ENCODE measurements around the gene SLC9A9.
"Not testable (repeated sequence)": the region's sequence is repeated elsewhere in the genome, so short reads cannot be mapped to it uniquely, and the experiment has no call there.

Gene SLC9A9

DNA sequence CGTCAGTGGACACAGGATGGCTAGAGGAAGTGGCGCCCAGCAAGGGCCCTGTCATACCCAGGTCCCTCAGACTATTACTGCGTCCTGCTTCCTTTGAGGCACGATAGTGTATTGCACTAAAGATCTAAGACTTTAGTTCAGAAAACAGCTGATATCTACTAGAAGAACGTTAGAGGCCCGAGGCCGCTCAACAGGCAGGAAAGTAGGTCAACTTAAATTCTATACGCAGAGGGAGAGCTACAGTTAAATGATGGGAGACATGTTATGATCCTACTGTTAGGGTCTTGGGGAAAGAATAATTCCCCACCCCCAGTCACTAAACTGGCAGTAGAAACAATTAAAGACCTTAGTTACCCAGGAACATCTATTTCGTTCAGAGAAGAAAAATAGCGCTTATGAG, 410.9 kb downstream of the SLC9A9 start:
- no peak for DNase-seq

DNA sequence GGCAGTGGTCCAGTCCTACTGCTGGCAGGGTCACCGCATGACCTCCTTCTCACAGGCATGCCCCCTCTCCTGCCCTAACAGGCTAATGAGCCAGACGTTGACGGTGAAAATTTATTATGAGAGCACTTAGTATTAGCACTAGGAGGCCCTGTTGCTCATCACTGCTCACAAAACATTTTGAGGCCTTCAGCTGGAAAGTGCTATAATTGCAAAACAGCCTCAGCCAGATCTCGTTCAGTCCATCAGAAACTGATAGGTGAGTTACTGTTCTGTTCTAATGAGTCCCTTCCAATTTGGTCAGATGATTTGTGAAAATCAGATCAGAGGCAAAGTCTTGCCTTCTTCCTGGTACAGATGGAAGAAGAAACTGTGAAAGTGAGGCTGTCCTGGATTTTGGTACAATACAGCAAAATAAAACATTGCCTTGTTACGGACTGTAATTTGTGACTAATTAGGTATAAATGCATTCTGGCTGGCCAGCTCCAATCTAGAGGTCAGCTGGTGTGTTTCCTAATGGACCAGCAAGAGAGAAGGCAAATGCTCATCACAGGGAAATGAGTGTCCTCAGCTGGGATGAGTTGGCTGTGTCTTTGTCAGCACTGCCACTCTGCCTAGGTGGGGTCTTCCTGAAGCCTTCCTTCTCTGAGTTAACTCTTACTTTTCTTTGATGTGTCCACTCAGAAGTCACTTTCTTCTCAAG, 411.9 kb downstream of the SLC9A9 start:
- no peak for DNase-seq

DNA sequence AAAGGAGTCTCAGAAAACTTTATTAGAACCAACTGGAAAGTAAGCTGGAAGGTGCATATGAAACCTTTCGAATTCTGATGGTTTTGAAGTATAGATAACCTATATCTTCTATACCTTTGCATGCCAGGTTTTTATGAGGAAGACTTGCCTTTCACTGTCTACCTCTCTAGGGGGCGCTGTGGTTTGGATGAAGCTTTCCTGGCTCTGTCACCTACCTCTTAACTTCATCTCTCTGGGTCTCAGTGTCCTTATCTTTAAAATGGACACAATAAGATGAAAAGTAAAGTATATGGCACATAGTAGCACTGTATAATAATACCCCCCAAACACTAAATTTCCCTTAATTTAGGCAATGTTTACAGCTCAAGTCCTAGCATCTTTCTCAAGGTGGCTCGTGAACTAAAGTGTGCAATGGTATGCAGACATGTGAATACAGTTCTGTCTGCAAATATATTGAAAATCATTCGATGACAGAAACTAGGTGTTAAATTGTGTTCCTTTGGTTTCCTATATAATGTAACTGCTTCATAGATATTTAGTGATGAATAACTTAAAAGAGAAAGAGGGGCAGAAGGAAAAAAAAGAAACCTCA, 414.4 kb downstream of the SLC9A9 start:
- DNase-seq: no peak

DNA sequence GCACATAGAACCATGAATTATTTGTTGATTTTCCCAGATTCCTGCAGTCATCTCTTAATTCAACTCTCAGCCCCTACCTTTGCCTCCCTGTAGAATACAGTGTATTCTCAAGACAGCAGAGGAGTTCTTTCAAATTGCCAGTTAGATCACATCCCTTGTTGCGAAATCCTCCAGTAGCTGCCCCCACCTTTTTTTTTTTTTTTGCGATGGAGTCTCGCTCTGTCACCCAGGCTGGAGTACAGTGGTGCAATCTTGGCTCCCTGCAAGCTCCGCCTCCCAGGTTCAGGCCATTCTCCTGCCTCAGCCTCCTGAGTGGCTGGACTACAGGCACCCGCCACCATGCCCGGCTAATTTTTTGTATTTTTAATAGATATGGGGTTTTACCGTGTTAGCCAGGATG, 417.0 kb downstream of the SLC9A9 start:
- not testable (repeated sequence) for DNase-seq

DNA sequence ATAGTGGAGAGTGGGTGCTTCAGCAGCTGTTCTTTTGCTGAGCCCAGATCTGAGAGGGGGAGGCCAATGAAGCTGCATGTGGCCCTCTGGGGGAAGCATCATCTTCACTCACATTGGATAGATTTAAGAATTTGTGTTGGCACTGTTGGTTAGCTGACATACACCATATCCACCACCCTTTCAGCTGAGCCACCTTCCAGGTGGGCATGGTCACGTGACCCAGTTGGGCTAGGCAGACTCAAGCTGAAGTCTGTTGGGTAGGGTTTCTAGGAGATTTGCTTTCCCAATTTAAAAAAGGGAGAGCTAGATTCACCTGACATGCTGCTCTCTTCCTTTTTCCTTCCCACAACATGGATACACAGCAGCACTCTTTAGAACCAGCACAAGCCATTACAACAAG, 417.7 kb downstream of the SLC9A9 start:
- no peak for DNase-seq

DNA sequence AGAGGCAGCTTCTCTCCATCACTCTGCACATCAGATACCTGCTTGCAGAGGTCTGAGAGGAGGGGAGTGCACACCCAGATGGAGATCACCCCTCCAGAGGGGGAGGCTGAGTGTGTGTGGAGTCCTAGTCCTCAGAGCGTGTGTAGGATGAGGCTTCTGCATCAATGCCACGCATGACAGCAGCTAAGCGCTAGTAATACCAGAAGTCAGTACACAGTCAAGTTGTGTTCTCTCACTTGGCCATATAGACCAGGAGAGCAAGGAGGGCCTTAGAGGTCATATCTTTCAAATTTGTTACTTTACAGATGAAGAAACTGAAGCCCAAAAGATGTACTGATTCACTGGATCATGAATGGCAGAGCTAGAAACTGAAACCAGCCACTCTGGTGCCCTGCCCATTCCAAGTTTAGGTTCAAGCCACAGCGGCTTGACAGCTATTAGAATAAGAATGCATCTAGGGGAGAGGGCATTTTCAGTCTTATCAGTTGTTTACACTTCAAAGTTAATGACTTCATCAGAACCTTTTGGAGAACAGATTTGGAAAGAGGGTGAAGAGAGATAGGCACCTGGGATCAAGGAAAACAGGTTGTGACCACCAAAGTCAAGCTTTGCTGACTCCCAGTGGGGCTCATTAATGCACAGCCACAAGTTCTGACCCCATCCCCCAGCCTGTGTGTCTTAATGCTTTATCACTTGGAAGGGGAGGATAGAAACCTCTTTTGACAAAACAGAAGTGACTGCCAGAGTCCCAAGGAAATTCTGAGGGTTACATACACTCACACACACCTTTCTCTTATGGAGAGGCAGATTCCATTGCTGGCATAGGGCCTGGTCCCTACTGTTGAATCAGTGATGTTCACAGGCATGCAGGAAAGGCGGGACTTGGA, 418.4 kb downstream of the SLC9A9 start:
- DNase-seq: no peak

DNA sequence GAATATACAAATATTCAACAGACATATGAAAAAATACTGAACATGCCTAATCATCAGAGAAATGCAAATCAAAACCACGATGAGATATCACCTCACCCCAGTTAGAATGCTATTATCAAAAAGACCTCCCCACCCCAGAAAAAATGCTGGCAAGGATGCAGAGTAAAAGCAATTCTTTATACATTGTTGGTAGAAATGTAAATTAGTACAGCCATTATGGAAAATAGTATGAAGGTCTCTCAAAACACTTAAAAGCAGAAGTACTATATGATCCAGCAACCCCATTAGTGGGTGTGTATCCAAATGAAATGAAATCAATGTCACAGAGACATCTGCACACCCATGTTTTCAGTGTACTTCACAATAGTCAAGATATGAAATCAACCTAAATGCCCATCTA, 420.0 kb downstream of the SLC9A9 start:
- DNase-seq: no peak

DNA sequence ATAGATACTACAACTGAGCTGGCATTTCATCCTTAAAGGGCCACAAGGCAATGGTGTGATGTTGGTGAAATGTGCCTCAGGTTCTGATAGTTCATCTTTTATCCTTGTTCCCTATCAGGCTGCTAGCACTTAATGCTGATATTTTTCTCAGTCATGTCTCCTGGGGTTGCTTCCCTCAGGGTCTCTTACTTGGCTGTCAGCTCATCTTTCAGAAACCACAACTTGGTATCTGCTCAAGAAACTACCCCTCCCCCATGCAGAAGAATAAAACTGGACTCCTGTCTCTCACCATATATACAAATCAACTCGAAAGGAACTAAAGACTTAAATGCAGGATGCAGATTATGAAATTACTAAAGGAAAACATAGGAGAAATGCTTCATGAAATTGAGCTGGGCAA, 420.6 kb downstream of the SLC9A9 start:
- no peak for DNase-seq

DNA sequence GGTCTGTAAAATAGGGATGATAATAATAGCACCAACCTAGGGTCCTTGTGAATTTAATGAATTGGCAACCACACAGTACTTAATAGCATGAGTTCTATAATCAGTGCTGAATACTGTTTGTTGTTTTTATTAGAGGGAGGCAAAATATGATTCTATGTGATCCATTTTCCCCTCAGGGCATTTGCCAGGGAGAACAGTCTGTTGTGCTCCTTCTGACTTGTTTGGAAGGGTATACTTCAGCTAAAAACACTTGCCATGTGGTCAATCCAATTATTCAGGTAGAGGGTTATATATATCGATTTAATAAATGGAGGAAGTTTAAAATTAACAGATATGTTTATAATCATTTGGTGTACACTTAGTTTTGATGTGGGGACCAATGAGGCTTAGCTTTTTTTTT, 423.4 kb downstream of the SLC9A9 start:
- no peak for DNase-seq

DNA sequence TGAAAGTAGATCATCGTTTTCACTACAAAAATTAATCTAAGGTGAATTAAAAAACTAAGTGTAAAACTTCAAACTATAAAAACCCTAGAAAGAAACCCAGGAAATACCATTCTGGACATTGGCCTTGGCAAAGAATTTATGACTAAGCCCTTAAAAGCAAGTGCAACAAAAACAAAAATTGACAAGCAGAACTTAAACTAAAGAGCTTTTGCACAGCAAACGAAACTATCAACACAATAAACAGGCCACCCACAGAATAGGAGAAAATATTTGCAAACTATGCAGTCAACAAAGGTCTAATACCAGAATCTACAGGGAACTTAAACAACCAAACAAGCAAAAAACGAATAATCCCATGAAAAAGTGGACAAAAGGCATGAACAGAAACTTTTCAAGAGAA, 426.7 kb downstream of the SLC9A9 start:
- no peak for DNase-seq

DNA sequence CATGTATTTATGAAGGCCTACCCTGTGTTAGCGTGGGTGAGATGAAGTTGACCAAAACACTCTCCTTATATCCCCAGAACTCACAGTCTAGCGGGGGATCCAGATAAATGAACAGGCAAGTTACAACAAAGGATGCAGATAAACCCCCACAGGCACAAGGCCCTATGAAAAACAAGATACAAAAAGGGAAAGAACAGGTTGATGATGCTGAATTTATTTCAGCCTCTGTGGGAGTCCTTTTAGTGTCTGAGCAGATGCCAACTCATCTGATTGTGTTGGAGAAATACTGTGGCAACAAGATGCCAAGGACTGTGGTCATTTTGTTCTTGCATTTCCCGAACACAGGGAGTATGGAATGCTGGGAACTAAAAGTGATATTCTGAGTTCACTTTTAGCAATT, 428.7 kb downstream of the SLC9A9 start:
- no peak for DNase-seq

DNA sequence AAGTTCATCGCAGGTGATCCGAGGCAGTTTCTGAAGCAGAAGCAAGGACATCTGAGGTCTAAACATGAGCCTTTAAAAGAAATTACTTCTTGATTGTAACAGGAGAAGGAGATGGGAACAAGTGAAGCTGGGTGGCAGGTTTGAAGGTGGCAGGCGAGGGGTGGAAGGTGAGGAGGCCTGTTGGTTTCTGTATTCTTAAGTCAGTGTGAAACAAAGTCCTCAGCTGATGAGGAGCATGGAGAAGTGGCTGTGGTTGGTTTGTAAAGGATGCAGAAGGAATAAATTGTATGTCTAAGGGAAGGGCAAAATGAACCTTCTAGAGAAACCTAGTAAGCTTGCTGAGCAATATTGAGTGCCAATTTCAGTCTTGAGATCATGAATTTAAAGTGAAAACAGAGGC, 429.9 kb downstream of the SLC9A9 start:
- DNase-seq: no peak

DNA sequence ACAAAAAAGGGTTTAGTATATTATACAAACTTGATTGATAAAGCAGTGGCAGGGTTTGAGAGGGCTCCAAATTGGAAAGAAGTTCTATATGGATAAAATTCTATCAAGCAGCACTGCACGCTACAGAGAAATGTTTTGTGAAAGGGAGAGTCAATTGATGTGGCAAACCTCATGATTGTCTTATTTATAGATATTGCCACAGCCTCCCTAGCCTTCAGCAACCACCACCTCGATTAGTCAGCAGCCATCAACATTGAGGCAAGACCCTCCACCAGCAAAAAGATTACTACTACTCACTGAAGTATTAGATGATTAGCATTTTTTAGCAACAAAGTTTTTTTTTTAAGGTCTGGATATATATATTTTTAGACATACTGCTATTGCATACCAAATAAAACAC, 432.0 kb downstream of the SLC9A9 start:
- no peak for DNase-seq

DNA sequence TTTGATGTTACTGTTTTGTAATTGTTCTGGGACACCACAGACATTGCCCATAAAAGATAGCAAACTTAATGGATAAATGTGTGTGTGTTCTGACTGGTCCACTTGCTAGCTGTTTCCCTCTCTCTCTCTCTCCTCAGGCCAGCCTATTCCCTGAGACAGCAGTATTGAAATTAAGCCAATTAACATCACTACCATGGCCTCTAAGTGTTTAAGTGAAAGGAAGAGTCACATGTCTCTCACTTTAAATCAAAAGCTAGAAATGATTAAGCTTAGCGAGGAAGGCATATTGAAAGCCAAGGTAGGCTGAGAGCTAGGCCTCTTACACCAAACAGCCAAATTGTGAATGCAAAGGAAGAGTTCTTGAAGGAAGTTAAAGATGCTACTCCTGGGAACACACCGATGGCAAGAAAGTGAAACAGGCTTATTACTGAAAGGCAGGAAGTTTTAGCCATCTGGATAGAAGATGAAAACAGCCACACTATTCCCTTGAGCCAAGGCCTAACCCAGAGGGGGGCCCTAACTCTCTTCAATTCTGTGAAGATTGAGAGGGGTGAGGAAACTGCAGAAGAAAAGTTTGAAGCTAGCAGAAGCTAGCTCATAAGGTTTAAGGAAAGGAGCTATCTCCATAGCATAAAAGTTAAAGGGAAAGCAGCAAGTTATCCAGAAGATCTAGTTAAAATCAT, 433.6 kb downstream of the SLC9A9 start:
- DNase-seq: no peak

DNA sequence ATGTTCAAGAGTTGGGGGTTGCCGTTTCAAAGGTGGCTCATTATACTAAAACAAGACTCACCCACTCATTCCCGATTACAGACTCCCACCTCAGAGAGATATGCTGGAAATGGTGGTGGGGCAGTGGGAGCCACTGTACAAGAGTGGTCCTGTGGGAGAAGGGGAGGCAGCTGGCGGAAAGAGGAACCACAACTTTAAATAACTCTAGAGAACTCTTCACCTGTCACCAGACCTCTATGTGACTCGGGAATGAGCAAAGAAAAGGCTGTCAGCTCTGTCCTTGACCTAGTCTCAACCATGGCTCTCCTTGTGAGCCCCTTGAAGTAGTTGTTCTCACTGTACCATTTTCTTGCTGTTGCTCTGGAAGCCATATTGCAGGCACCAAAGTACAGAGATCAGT, 434.9 kb downstream of the SLC9A9 start:
- DNase-seq: no peak

DNA sequence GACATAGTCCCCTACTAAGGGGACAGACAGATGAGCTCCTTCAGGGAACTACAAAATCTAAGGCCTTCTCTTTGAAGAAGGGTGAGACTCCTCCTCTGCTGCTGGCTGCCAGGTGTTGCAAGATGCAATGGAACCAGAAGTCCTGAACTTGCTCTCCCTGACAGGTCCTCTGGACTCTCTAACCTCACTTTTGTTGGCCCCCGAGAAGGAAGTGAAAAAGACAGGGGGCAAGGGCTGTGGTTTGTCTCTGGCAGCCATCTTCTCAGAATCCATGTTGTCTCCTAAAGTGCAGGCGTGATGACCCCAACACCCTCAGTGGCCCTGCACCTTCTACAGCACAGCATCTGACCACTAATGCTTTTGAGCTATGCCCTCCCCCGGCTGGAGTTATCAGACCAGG, 436.2 kb downstream of the SLC9A9 start:
- DNase-seq: no peak

DNA sequence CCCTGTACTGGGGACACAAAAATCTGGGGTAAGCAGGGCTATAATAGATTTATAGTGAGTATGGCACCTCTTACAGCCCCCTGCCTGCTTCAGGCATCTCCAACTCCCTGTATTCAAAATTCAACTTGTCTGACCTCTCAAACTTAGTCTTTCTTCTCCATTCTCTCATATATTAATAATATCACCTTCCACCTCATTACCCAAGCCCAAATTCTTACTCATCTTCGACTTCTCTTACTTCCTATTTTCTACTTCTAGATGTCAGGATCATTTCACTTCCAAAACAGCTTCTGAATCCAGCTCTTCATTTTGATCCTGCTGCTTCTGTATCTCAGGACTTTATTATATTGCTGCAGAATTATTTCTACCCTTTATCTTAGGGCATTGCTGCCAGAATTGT, 438.0 kb downstream of the SLC9A9 start:
- no peak for DNase-seq

DNA sequence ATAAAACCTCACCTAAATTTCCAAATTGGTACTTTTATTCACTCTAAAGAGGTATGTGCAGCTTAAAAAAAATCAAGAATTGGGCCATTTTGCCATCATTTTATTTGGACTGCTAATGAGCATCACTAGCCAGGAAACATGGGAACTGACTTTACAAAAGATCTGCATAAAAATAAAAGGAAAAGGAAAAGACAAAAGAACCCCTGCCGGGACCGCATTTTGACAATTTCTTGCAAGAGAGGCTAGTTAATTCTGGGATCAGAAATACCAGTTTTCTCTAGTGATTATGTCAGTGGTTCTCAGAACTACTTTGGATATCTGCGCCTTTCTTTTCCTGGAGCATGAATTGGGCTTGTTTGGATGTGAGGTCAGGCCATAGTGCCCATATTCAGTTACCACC, 439.5 kb downstream of the SLC9A9 start:
- no peak for DNase-seq

DNA sequence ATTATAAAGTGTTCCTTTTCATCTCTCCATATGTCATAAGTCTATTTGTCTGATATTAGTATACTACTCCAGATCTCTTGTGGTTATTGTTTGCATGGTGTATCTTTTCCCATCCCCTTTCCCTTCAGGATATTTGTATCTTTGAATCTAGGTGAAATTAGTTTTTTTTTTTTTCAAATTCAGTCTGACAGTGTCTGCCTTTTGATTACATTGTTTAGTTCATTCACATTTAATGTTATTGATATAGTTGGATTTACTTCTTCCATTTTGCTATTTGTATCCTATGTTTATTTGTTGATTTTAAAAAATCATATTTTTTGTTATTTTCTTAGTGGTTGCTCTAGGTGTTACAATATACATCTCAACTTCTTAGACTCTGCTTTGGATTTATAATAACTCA, 445.7 kb downstream of the SLC9A9 start:
- no peak for DNase-seq

DNA sequence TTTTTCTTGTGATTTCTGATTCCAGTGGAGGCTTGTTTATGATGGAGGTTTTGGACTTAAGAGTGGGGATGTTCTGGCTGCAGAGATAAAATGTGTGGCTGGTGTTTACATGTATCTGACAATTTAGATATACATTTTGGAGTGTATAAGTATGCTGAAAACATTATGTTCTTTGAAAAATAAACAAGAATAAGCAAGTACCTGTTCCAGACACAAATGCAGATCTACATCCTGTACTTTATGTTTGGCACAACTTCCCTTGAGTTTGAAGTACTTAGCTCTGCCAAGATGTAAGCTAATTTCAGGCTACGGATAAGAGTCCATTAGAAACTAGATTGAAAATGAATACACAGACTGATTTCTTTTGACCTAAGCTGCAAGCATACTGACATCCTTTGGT, 451.5 kb downstream of the SLC9A9 start:
- no peak for DNase-seq

DNA sequence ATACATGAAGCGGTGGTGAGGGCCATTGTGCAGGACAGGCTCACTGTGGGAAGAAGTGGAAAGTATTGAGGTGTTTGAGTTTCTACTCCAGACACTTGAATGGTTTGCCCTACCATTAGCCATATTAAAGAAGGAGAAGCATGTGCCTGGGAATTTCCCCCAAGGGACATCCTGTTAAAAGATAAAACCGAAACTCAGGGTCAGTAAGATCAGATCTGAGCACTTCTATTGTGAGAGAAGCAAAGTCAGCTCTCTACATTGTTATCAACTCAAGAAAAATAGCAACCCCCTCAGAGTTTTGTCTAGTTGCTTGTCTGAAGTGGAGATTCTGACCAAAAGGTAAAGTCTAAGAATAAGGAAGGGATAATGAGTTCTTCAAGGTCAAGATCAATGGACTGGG, 458.9 kb downstream of the SLC9A9 start:
- DNase-seq: no peak

DNA sequence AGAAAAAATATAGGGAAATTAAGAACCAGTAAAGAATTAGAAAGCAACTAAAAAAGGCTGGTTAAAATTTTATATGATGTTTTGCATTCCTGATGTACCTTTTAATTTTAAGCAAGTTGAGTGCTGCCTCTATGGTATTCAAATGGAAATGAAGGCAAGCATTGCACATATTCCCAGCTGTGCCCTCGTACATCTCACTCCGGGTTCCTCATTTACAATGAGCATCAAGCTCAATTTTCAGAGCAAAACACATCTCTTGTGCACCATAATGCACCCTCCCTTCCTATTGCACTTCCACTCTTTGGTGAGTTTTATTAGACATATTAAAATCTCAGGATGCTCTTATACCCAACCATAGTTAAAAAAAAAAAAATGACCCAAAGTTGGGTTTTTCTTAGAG, 460.8 kb downstream of the SLC9A9 start:
- DNase-seq: no peak

DNA sequence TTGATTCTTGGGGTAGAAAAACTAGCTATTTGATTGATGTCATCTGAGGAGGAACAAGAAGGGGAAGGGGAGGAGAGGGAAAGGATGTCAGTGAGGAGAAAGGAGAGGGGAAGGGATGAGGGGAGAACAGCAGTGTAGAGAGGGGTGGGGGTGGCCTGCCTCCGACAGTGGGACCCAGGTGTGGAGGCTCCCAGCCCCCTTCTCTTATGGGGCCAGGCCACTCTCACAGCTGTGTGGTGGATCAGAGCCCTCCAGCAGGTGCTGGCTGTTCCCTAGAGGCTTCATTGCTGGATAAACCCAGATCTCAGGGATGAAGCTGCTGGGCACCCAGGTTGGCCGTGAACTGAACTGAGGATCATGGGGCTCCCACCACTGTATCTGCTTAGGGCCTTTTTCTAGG, 464.2 kb downstream of the SLC9A9 start:
- no peak for DNase-seq

DNA sequence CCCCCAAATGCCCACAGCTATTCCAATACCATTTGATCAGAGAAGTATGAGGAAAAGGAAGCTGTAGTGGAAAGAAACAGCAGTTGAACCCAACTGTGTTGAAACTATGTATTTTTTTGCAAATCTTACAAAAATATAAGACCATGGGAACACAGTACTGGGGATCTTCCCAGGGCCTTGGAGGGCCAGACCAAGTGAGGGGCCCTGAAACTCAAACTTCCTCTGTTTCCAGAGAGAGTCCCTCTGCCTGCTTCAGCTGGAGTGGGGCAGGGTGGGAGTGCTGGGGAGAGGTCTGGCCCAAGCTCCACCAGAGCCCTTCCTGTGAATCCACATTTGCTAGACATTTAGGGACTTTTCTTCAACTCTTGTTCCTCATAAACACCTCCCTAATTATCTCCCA, 464.8 kb downstream of the SLC9A9 start:
- no peak for DNase-seq

Data from DMS79 treated with DMSO at 0.1 percent for 48 hours (cell line).